Kidney (tissue), 14 donors: ENCODE measurements around the gene SH3BP5. TPM values are rescaled to one million over a fixed set of nuclear protein-coding genes. Genes with fewer than 3 reads are reported as not detected.

Experiments
- DNase-seq, 5 donors: peaks; one replicate each; pipeline ENCODE4 v3.0.0-alpha.2; 2013 to 2020
- FAIRE-seq: peaks from 2 replicates; lab custom pipeline; 2012; peaks lifted over from hg19 to GRCh38; lab: Jason Lieb, UNC
- H3K27ac ChIP-seq, 2 donors: one replicate each; pipeline ENCODE4 v1.7.0; 2013; ENCODE audit warnings: low read depth in 2 of 2, low read length in 2 of 2, inconsistent platforms in 1 of 2
- H3K27me3 ChIP-seq: one replicate; pipeline ENCODE4 v1.7.1; 2013; ENCODE audit warnings: low read length, inconsistent platforms; ENCODE audit not compliant: control insufficient read depth, insufficient read depth
- H3K36me3 ChIP-seq, 3 donors: one replicate each; pipeline versions ENCODE4 v1.7.0 to v1.7.1; 2013; ENCODE audit warnings: low read length in 3 of 3, control low read depth in 1 of 3, inconsistent platforms in 1 of 3; ENCODE audit not compliant: insufficient read depth in 3 of 3, control insufficient read depth in 2 of 3
- H3K4me1 ChIP-seq, 3 donors: one replicate each; pipeline versions ENCODE4 v1.7.0 to v1.7.1; 2013; ENCODE audit warnings: low read length in 3 of 3, inconsistent platforms in 1 of 3, low read depth in 1 of 3; ENCODE audit not compliant: control insufficient read depth in 2 of 3, insufficient read depth in 2 of 3
- H3K4me3 ChIP-seq, 3 donors: one replicate each; pipeline versions ENCODE4 v1.7.0 to v1.8.1; 2013; ENCODE audit warnings: low read length in 3 of 3, control low read depth in 1 of 3, inconsistent platforms in 1 of 3
- H3K9ac ChIP-seq, 3 donors: one replicate each; pipeline versions ENCODE4 v1.7.0 to v1.7.1; 2013; ENCODE audit warnings: low read length in 3 of 3, control low read depth in 1 of 3, inconsistent platforms in 1 of 3
- H3K9me3 ChIP-seq, 3 donors: one replicate each; pipeline versions ENCODE4 v1.7.0 to v1.7.1; 2013; ENCODE audit warnings: low read length in 3 of 3, control low read depth in 1 of 3, inconsistent platforms in 1 of 3; ENCODE audit not compliant: control insufficient read depth in 2 of 3, insufficient read depth in 1 of 3
- intact Hi-C: fragments of 100-400 bp; cut with DNase I; formaldehyde crosslinking; loops from one replicate; pipeline ENCODE4 v1.11.1; 2022
- polyA plus RNA-seq: library from polyadenylated mRNA; stranded (reverse); fragments of 350-450 nt; fragmentation: Illumina TruSeq; extraction: RNeasy Lipid Tissue Mini Kit (QIAGEN cat#74804); gene quantifications from one replicate; pipeline ENCODE4 v1.2.3, GENCODE V29; 2014; ENCODE audit warnings: low read depth, low replicate concordance; ENCODE audit not compliant: insufficient read depth
- total RNA-seq: library from RNA; stranded (reverse); fragmentation: NEBNext Ultra II Directional; extraction: Animal tissue kit (Norgen Biotek cat#: 25700); gene quantifications from one replicate; pipeline ENCODE4 v1.2.1, GENCODE V29; 2021
- TF ChIP-seq, protein P1 (sequence below): IDR thresholded peaks from 3 replicates; pipeline ENCODE4 v1.5.1; 2012; ENCODE audit warnings: mild to moderate bottlenecking, moderate library complexity, borderline replicate concordance; ENCODE audit not compliant: insufficient read depth; ENCODE audit errors: extremely low read depth
- donor health status: control.
- donor health status: control.
- donor health status: control.
- donor health status: control.
- donor health status: control.
- donor health status: DM: yes; HTN: yes; CAD: no.
- donor health status: Normal renal cell carcinoma (clear cell type).

The SH3BP5 gene
- total and polyA plus RNA-seq, 2 donors from 2014 or later: 39.1 to 109 TPM

DNA sequence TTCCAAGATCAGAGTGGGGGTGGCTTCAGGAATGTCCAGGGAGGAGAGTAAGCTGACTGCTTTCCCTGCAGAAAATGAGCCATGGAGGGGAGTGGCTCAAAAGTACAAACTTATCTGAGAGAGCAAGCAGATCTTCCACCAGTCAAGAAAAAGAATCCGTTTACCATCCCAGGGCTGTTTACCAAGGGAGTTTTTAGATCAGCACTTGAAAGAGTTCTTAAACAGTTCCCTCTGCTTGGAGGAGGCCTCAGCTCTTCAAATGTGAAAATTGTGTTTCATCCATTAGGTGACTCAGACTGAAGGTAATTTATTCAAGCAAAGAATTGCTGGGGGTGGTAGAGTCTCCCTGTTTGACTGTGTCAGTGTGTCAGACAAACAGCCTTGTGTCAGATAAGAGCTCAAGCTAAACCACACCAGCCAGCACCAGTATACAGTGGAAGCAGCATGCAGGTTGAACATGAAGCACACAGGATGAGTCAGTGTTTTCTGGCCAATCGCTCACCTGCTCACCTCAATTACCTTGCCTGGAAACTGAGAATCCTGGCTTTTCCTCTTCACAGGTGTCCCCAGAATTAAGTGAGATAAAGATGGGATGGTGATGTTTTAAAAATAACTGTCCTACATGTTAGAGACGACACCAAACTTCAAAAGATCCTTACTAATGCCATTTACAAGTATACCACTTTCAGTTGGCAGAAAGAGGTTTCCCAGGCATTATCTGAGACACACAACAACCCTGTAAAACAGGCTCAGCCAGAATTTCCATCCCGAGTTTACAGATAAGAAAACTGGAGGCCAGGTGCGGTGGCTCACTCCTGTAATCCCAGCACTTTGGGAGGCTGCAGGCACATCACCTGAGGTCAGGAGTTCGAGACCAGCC is 21.7 kb downstream of the SH3BP5 start:
- Histone ChIP-seq H3K9me3 (no peaks in the 10 kb centered on the region), H3K27me3 (no peaks in the 10 kb centered on the region), H3K4me3 (no peak overlapping the region), H3K27ac (peak overlapping the region in 1 of 2 donors; percentile 6), H3K4me1 (peaks cover 5 to 28% (median 16%) of the 10 kb centered on the region in 3 donors), H3K36me3 (peaks cover 0 to 4% (median 0%) of the 10 kb centered on the region in 3 donors), H3K9ac (no peak overlapping the region)
- FAIRE-seq (no peak), DNase-seq (peak in 1 of 5 donors; percentile 77)
- TF ChIP-seq, protein P1, sequence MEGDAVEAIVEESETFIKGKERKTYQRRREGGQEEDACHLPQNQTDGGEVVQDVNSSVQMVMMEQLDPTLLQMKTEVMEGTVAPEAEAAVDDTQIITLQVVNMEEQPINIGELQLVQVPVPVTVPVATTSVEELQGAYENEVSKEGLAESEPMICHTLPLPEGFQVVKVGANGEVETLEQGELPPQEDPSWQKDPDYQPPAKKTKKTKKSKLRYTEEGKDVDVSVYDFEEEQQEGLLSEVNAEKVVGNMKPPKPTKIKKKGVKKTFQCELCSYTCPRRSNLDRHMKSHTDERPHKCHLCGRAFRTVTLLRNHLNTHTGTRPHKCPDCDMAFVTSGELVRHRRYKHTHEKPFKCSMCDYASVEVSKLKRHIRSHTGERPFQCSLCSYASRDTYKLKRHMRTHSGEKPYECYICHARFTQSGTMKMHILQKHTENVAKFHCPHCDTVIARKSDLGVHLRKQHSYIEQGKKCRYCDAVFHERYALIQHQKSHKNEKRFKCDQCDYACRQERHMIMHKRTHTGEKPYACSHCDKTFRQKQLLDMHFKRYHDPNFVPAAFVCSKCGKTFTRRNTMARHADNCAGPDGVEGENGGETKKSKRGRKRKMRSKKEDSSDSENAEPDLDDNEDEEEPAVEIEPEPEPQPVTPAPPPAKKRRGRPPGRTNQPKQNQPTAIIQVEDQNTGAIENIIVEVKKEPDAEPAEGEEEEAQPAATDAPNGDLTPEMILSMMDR: no peak
- intact Hi-C loops: no loop called here

DNA sequence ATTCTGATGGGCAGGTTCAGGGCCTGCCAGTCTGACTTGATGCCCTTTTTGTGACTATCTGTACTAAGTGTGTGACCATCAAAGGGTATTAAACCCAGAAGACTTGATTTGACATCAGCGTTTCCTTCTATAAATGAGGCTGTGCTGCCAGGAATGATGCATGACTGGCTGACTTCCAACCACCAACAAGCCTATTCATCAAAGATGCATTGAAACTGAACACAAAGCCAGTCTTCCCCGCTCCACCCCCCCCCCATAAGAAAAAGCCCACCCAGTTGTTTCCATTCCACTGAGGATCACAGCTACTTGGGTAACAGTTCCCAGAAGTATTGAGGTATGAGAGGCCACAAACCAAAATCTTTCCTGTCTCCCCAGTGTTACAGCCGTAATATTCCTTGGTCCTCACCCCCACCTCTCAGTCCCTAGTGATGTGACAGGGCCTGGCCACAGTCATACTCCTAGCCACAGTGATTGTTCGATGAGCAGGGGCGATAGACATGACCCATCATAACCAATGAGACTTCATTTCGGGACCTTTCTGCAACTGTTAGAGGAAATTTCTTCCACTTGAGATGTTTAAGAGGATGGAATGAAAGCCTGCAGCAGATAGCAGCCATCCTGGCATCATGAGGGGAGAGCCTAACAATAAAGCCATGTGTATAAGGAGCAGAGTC is 22.6 kb downstream of the SH3BP5 start:
- TF ChIP-seq, protein P1: no peak
- FAIRE-seq (no peak), DNase-seq (no peak)
- intact Hi-C loops: no loop called here
- Histone ChIP-seq H3K36me3 (peaks cover 0 to 4% (median 0%) of the 10 kb centered on the region in 3 donors), H3K27ac (peak overlapping the region in 1 of 2 donors; percentile 56), H3K4me1 (peaks cover 5 to 20% (median 10%) of the 10 kb centered on the region in 3 donors), H3K4me3 (no peak overlapping the region), H3K27me3 (no peaks in the 10 kb centered on the region), H3K9ac (no peak overlapping the region), H3K9me3 (no peaks in the 10 kb centered on the region)

DNA sequence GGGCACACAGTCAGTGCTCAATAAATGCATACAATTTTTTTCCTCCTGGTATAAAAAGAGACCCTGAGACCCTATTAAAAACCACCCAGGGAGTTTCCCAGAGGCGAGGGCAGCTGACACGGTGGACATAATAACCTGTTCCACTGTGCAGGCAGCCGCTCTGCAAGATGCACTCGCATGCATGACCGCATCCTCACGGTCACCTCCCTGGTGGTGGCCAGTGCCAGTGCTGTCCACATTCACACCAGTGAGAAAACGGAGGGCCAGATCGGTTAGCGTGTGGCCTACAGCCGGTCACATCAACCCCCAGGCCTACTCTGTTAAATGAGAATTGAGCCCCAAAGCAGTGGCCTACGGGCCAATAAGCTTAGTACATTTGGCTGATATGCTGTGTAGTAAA is 24.8 kb downstream of the SH3BP5 start:
- peak in 3 of 5 donors; percentile 32 to 55 (median 33) for DNase-seq
- FAIRE-seq: no peak
- no peak overlapping the region for H3K4me3 ChIP-seq
- H3K36me3 ChIP-seq: peaks cover 0 to 11% (median 5%) of the 10 kb centered on the region in 3 donors
- no peaks in the 10 kb centered on the region for H3K27me3 ChIP-seq
- peaks cover 5 to 16% (median 10%) of the 10 kb centered on the region in 3 donors for H3K4me1 ChIP-seq
- H3K9ac ChIP-seq: no peak overlapping the region
- H3K27ac ChIP-seq: no peak overlapping the region
- TF ChIP-seq, protein P1: no peak
- intact Hi-C loops: no loop called here
- no peaks in the 10 kb centered on the region for H3K9me3 ChIP-seq
